HL-60 (cell line): ENCODE results near the gene ACSS3.

Experiments used
- CTCF ChIP-seq: IDR thresholded peaks from one replicate; pipeline ENCODE4 v1.5.1; 2011; ENCODE audit warnings: low read length, control low read depth, inconsistent platforms; ENCODE audit not compliant: insufficient read depth
- POLR2AphosphoS5 ChIP-seq: IDR thresholded peaks from 2 replicates; pipeline ENCODE4 v1.6.1; 2012; ENCODE audit warnings: low read depth

DNA sequence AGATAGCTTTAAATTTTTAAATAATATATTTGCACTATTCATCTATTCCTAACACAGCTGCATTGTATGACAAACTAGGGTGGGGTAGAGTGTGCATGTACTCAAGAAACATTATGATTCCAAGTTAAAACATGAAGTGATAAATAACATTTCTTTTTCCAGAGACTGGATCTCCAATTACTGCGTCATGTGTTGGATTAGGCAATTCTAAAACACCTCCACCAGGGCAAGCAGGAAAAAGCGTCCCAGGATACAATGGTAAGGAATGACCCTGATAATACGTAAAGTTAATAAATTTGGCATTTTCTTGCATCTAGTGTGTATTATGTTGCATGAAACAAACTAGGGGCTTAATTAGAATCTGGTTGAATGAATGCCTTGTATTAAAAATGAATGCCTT, 138.9 kb downstream of the ACSS3 start:
- TF ChIP-seq CTCF (no peak), POLR2AphosphoS5 (no peak)
